Fibroblast of lung (primary cell): ENCODE results near the gene MMP11. TPM values are rescaled to one million over a fixed set of nuclear protein-coding genes. Genes with fewer than 3 reads are reported as not detected.
A peak's percentile ranks its signal among the peaks of the same experiment; 100 is the strongest.

Experiments used
- DNase-seq, 2 donors: peaks; one replicate each; pipeline versions ENCODE4 v3.0.0 to v3.0.0-alpha.2; 2010; ENCODE audit warnings: low read depth in 2 of 2
- H2AFZ ChIP-seq: 2 replicates; pipeline ENCODE4 v1.5.1; 2012; ENCODE audit warnings: low read length, control low read depth, inconsistent platforms
- H3K27ac ChIP-seq: 2 replicates; pipeline ENCODE4 v1.5.1; 2011; ENCODE audit warnings: low read length, control low read depth; ENCODE audit not compliant: insufficient read depth
- H3K27me3 ChIP-seq: 2 replicates; pipeline ENCODE4 v1.5.1; 2011; ENCODE audit warnings: mild to moderate bottlenecking, low read length; ENCODE audit not compliant: control insufficient read depth, insufficient read depth
- H3K36me3 ChIP-seq: 2 replicates; pipeline ENCODE4 v1.5.1; 2011; ENCODE audit warnings: low read length; ENCODE audit not compliant: control insufficient read depth, insufficient read depth
- H3K4me1 ChIP-seq: 2 replicates; pipeline ENCODE4 v1.5.1; 2011; ENCODE audit warnings: low read length; ENCODE audit not compliant: control insufficient read depth, insufficient read depth; ENCODE audit errors: extremely low read depth
- H3K4me2 ChIP-seq: 2 replicates; pipeline ENCODE4 v1.5.1; 2011; ENCODE audit warnings: low read length, control low read depth; ENCODE audit not compliant: insufficient read depth; ENCODE audit errors: extremely low read depth
- H3K4me3 ChIP-seq, 4 experiments: fragments of 200-600 bp in 1 of 4; sonication (generic) in 1 of 4; replicated peaks in 1 of 4; 2 replicates each; pipeline ENCODE4 v1.5.1; 2011 to 2016; ENCODE audit warnings: low read length in 4 of 4, low read depth in 3 of 4, mild to moderate bottlenecking in 3 of 4, control low read depth in 2 of 4, inconsistent platforms in 1 of 4, mixed read lengths in 1 of 4; ENCODE audit not compliant: insufficient read depth in 1 of 4; ENCODE audit errors: control extremely low read depth in 1 of 4
- H3K79me2 ChIP-seq: 2 replicates; pipeline ENCODE4 v1.5.1; 2012; ENCODE audit warnings: mild to moderate bottlenecking, low read length, inconsistent platforms; ENCODE audit not compliant: control insufficient read depth, insufficient read depth
- H3K9ac ChIP-seq: 2 replicates; pipeline ENCODE4 v1.5.1; 2011; ENCODE audit warnings: mild to moderate bottlenecking, low read length, control low read depth; ENCODE audit not compliant: insufficient read depth
- H3K9me3 ChIP-seq: 2 replicates; pipeline ENCODE4 v1.5.1; 2012; ENCODE audit warnings: low read depth, low read length; ENCODE audit not compliant: control insufficient read depth, insufficient read depth
- H4K20me1 ChIP-seq: 2 replicates; pipeline ENCODE4 v1.5.1; 2011; ENCODE audit warnings: low read length; ENCODE audit not compliant: control insufficient read depth, insufficient read depth; ENCODE audit errors: extremely low read depth
- EZH2 ChIP-seq: IDR thresholded peaks from 2 replicates; pipeline ENCODE4 v1.5.1; 2012; ENCODE audit warnings: low read length, control low read depth, mild to moderate bottlenecking; ENCODE audit errors: missing control alignments
- polyA plus RNA-seq, 2 donors: library from polyadenylated mRNA; depleted of rRNA in 1 of 2; stranded (reverse) in 1 of 2; unstranded in 1 of 2; fragments of >200 nt; gene quantifications; 2 replicates each; pipeline ENCODE4 v1.2.1, GENCODE V29; 2011 to 2012; ENCODE audit warnings: missing spikeins in 1 of 2
- total RNA-seq: library from RNA; depleted of rRNA; stranded (reverse); fragments of >200 nt; gene quantifications from 2 replicates; pipeline ENCODE4 v1.2.1, GENCODE V29; 2014
- TF ChIP-seq, protein P1 (sequence below), 2 donors: IDR thresholded peaks in 1 of 2; conservative IDR thresholded peaks in 1 of 2; 1 replicate in 1 of 2; 2 replicates in 1 of 2; pipeline ENCODE4 v1.5.1; 2011 to 2012; ENCODE audit warnings: low read length in 2 of 2, control low read depth in 1 of 2, inconsistent platforms in 1 of 2, low read depth in 1 of 2, mild to moderate bottlenecking in 1 of 2

The MMP11 gene
- total and polyA plus RNA-seq, 2 donors (not counting 1 experiment from before 2014, with no cell fraction given) = 4.5 to 8.8 TPM

GRCh38 chr22:23783265-23784150 lies 10.9 kb downstream of the MMP11 start:
- DNase-seq = no peak
- H2AFZ ChIP-seq = no peak overlapping the region
- H3K27me3 ChIP-seq = no peaks in the 10 kb centered on the region
- no peak overlapping the region for H3K4me2 ChIP-seq
- no peaks in the 10 kb centered on the region for H4K20me1 ChIP-seq
- H3K4me3 ChIP-seq = no peak overlapping the region
- H3K79me2 ChIP-seq = peaks cover 13% of the 10 kb centered on the region
- H3K36me3 ChIP-seq = no peaks in the 10 kb centered on the region
- no peak for TF ChIP-seq EZH2
- TF ChIP-seq, protein P1, sequence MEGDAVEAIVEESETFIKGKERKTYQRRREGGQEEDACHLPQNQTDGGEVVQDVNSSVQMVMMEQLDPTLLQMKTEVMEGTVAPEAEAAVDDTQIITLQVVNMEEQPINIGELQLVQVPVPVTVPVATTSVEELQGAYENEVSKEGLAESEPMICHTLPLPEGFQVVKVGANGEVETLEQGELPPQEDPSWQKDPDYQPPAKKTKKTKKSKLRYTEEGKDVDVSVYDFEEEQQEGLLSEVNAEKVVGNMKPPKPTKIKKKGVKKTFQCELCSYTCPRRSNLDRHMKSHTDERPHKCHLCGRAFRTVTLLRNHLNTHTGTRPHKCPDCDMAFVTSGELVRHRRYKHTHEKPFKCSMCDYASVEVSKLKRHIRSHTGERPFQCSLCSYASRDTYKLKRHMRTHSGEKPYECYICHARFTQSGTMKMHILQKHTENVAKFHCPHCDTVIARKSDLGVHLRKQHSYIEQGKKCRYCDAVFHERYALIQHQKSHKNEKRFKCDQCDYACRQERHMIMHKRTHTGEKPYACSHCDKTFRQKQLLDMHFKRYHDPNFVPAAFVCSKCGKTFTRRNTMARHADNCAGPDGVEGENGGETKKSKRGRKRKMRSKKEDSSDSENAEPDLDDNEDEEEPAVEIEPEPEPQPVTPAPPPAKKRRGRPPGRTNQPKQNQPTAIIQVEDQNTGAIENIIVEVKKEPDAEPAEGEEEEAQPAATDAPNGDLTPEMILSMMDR (conservative IDR thresholded peaks at IDR 0.05 in 1 of 2, IDR thresholded peaks at IDR 0.05 in 1 of 2; ENCODE audit: low read depth in 1 of 2, low read length in 2 of 2) = no peak
- H3K27ac ChIP-seq = no peak overlapping the region
- peaks cover 7% of the 10 kb centered on the region for H3K4me1 ChIP-seq
- H3K9me3 ChIP-seq = no peaks in the 10 kb centered on the region
- no peak overlapping the region for H3K9ac ChIP-seq

DNA sequence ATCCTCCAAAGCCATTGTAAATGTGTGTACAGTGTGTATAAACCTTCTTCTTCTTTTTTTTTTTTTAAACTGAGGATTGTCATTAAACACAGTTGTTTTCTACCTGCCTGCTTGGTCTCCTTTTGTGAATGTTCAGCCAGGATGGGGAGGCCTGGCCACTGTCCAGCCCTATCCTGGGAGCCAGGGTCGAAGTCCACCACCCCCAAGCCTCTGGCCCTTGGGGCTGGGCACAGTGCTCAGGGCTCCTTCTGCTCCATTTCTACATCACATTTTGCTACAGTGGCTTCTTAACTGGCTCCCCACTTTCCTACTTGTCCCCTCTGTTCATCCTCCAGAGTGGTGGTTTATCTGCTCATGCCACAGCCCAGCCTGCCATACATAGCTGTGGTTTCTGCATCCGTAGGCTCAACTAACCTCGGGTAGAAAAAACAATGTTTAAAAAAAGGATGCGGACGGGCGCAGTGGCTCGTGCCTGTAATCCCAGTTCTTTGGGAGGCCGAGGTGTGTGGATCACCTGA lies 11.6 kb downstream of the MMP11 start:
- H3K79me2 ChIP-seq = peaks cover 20% of the 10 kb centered on the region
- H3K4me1 ChIP-seq = peaks cover 7% of the 10 kb centered on the region
- H3K4me2 ChIP-seq = no peak overlapping the region

DNA sequence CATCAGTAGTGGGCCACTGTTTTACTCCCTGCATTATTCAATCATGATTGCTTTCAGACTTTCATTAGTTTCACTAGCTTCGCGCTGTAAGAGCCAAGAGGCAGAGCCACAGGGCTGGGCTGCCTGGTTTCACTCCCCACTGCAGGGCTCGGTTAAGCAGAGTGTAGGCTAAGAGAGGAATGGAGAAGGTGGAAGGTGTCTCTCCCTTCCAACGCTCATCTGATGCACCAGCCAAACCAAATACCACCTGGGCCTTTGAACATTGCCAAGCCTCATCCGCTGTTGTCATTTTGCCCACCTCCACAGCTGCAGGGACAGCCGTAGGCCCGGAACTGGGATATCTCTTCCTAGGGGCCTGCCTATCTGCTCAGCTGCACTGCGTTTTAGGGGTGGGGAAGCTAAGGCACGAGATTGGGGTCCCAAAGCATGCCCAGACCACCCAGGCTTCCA lies 13.6 kb downstream of the MMP11 start:
- no peak for DNase-seq
- H3K27ac ChIP-seq = peak overlapping the region; percentile 95
- no peak for TF ChIP-seq EZH2
- TF ChIP-seq, protein P1 (conservative IDR thresholded peaks at IDR 0.05 in 1 of 2, IDR thresholded peaks at IDR 0.05 in 1 of 2; ENCODE audit: low read depth in 1 of 2, low read length in 2 of 2) = no peak
- no peaks in the 10 kb centered on the region for H3K27me3 ChIP-seq
- H3K36me3 ChIP-seq = no peaks in the 10 kb centered on the region
- H3K79me2 ChIP-seq = peaks cover 36% of the 10 kb centered on the region
- no peaks in the 10 kb centered on the region for H4K20me1 ChIP-seq
- H3K9me3 ChIP-seq = no peaks in the 10 kb centered on the region
- peak overlapping the region; percentile 2 for H2AFZ ChIP-seq
- H3K4me2 ChIP-seq = peak overlapping the region; percentile 90
- H3K4me3 ChIP-seq = peak overlapping the region; percentile 5 to 94 (median 50)
- H3K4me1 ChIP-seq = peaks cover 11% of the 10 kb centered on the region
- peak overlapping the region; percentile 32 for H3K9ac ChIP-seq

More for the DNA sequence above, 11.6 kb downstream of the MMP11 start:
- no peaks in the 10 kb centered on the region for H3K9me3 ChIP-seq
- no peaks in the 10 kb centered on the region for H3K27me3 ChIP-seq
- peak in 1 of 2 donors; percentile 75 for DNase-seq
- H3K27ac ChIP-seq = no peak overlapping the region
- no peaks in the 10 kb centered on the region for H4K20me1 ChIP-seq
- H3K9ac ChIP-seq = no peak overlapping the region
- TF ChIP-seq, protein P1 (conservative IDR thresholded peaks at IDR 0.05 in 1 of 2, IDR thresholded peaks at IDR 0.05 in 1 of 2; ENCODE audit: low read depth in 1 of 2, low read length in 2 of 2) = no peak
- TF ChIP-seq EZH2 = no peak
- H2AFZ ChIP-seq = no peak overlapping the region
- H3K36me3 ChIP-seq = no peaks in the 10 kb centered on the region
- H3K4me3 ChIP-seq = no peak overlapping the region
